OCI-LY3 (cell line): ENCODE measurements around the gene CEMIP2.

ENCODE experiments used
- EZH2phosphoT487 ChIP-seq: fragments of 200-600 bp; shearing (Covaris generic); IDR thresholded peaks from 2 replicates; pipeline ENCODE4 v1.6.1; 2018; ENCODE audit warnings: antibody characterized with exemption, mixed run types, low read depth
- TF ChIP-seq, protein P1 (sequence below): fragments of 200-600, 300-600 bp; sonication (generic); IDR thresholded peaks from 2 replicates; pipeline ENCODE4 v1.5.1; 2014; ENCODE audit warnings: antibody characterized with exemption, low read length, low read depth

DNA sequence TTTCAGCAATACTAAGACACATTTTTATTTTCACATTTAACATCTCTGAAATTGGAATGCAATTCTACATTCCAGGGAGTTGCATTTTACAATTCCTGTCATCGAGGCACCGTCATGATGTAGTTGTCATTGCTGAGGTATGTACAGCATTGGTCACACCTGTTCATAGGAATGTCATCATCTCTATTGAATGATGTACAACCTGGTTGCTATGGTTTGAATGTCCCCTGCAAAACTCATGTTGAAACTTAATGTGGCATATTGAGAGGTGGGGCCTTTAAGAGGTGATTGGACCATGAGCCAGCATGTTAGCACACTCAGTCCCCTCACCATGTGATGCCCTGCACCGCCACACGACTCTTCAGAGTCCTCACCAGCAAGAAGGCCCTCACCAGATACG is 103.1 kb downstream of the CEMIP2 start:
- TF ChIP-seq, protein P1, sequence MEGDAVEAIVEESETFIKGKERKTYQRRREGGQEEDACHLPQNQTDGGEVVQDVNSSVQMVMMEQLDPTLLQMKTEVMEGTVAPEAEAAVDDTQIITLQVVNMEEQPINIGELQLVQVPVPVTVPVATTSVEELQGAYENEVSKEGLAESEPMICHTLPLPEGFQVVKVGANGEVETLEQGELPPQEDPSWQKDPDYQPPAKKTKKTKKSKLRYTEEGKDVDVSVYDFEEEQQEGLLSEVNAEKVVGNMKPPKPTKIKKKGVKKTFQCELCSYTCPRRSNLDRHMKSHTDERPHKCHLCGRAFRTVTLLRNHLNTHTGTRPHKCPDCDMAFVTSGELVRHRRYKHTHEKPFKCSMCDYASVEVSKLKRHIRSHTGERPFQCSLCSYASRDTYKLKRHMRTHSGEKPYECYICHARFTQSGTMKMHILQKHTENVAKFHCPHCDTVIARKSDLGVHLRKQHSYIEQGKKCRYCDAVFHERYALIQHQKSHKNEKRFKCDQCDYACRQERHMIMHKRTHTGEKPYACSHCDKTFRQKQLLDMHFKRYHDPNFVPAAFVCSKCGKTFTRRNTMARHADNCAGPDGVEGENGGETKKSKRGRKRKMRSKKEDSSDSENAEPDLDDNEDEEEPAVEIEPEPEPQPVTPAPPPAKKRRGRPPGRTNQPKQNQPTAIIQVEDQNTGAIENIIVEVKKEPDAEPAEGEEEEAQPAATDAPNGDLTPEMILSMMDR: no peak
- no peak for TF ChIP-seq EZH2phosphoT487
